GM23338 (cell line): ENCODE results near the gene OR1B1. TPM values are rescaled to one million over a fixed set of nuclear protein-coding genes. Genes with fewer than 3 reads are reported as not detected.

Source experiments
- ATAC-seq: fragments of 200-7000 bp; cut with Tn5 transposase; 3 replicates; pipeline ENCODE4 v1.9.1; 2020
- DNase-seq: peaks from one replicate; pipeline ENCODE4 v3.0.0-alpha.2; 2015; ENCODE audit warnings: low spot score
- H2AFZ ChIP-seq: fragments of 200-600 bp; sonication (generic); 2 replicates; pipeline ENCODE4 v1.8.0; 2016; ENCODE audit warnings: antibody characterized with exemption, mild to moderate bottlenecking, moderate library complexity
- H3F3A ChIP-seq: fragments of 200-600 bp; sonication (generic); replicated peaks from 2 replicates; pipeline ENCODE4 v1.8.0; 2017; ENCODE audit warnings: antibody characterized with exemption, mixed run types, low read depth
- H3K27ac ChIP-seq: fragments of 200-600 bp; sonication (generic); 2 replicates; pipeline ENCODE4 v1.6.1; 2016; ENCODE audit warnings: low read depth
- H3K27me3 ChIP-seq: fragments of 200-600 bp; sonication (generic); 2 replicates; pipeline ENCODE4 v1.8.0; 2016; ENCODE audit warnings: mild to moderate bottlenecking, mixed run types, moderate library complexity; ENCODE audit not compliant: insufficient read depth
- H3K36me3 ChIP-seq: fragments of 200-600 bp; sonication (generic); 2 replicates; pipeline ENCODE4 v1.8.0; 2016; ENCODE audit warnings: mild to moderate bottlenecking; ENCODE audit not compliant: insufficient read depth
- H3K4me1 ChIP-seq: fragments of 200-600 bp; sonication (generic); 2 replicates; pipeline ENCODE4 v1.8.0; 2016; ENCODE audit warnings: mild to moderate bottlenecking, moderate library complexity; ENCODE audit not compliant: insufficient read depth
- H3K4me2 ChIP-seq: fragments of 200-600 bp; sonication (generic); 2 replicates; pipeline ENCODE4 v1.7.1; 2017; ENCODE audit warnings: mixed run types
- H3K4me3 ChIP-seq: fragments of 200-600 bp; sonication (generic); 2 replicates; pipeline ENCODE4 v1.6.1; 2016; ENCODE audit warnings: mixed run types
- H3K79me2 ChIP-seq: fragments of 200-600 bp; sonication (generic); replicated peaks from 2 replicates; pipeline ENCODE4 v1.8.0; 2017; ENCODE audit warnings: mild to moderate bottlenecking; ENCODE audit not compliant: insufficient read depth
- H3K9me2 ChIP-seq: fragments of 200-600 bp; sonication (generic); 2 replicates; pipeline ENCODE4 v1.8.0; 2017; ENCODE audit not compliant: insufficient read depth
- H4K20me1 ChIP-seq: fragments of 200-600 bp; sonication (generic); replicated peaks from 2 replicates; pipeline ENCODE4 v1.8.0; 2017; ENCODE audit warnings: mild to moderate bottlenecking; ENCODE audit not compliant: insufficient read depth
- H3K27ac Mint-ChIP-seq: 2 replicates; pipeline ENCODE4 v1.8.0; 2020; ENCODE audit warnings: inconsistent platforms, mild to moderate bottlenecking, moderate library complexity, mixed read lengths
- H3K27me3 Mint-ChIP-seq: 3 replicates; pipeline ENCODE4 v1.8.0; 2022; ENCODE audit warnings: low read depth, mild to moderate bottlenecking, moderate library complexity, mixed read lengths, inconsistent platforms; ENCODE audit not compliant: insufficient read depth, poor library complexity
- H3K36me3 Mint-ChIP-seq: 3 replicates; pipeline ENCODE4 v1.8.0; 2021; ENCODE audit warnings: low read depth, mild to moderate bottlenecking, inconsistent platforms, moderate library complexity, mixed read lengths
- H3K4me1 Mint-ChIP-seq: 3 replicates; pipeline ENCODE4 v1.8.0; 2020; ENCODE audit warnings: mild to moderate bottlenecking, inconsistent platforms, mixed read lengths
- H3K4me3 Mint-ChIP-seq: 3 replicates; pipeline ENCODE4 v1.8.0; 2021; ENCODE audit warnings: moderate library complexity, mild to moderate bottlenecking, inconsistent platforms, mixed read lengths
- H3K9me3 Mint-ChIP-seq: 3 replicates; pipeline ENCODE4 v1.8.0; 2020; ENCODE audit warnings: moderate library complexity, mild to moderate bottlenecking, inconsistent platforms, mixed read lengths
- CREB1 ChIP-seq: fragments of 250-450 bp; sonication (Bioruptor Pico); IDR thresholded peaks from 2 replicates; pipeline ENCODE4 v1.5.0; 2020; ENCODE audit warnings: low read depth, mild to moderate bottlenecking, moderate library complexity
- CTCF ChIP-seq, 2 experiments: fragments of 200-600 bp in 1 of 2; sonication (generic) in 1 of 2; conservative IDR thresholded peaks; 2 replicates each; pipeline versions ENCODE4 v1.5.1 to v1.6.1; 2016 to 2017; ENCODE audit warnings: antibody characterized with exemption in 2 of 2, low read depth in 2 of 2, mild to moderate bottlenecking in 2 of 2, moderate library complexity in 1 of 2
- ETS1 ChIP-seq: IDR thresholded peaks from 2 replicates; pipeline ENCODE4 v1.6.1; 2016; ENCODE audit warnings: antibody characterized with exemption
- EZH2 ChIP-seq: fragments of 200-600 bp; sonication (generic); IDR thresholded peaks from one replicate; pipeline ENCODE4 v1.8.0; 2017; ENCODE audit warnings: antibody characterized with exemption, mild to moderate bottlenecking, low read depth; ENCODE audit not compliant: unreplicated experiment
- EZH2phosphoT487 ChIP-seq: fragments of 200-600 bp; sonication (generic); IDR thresholded peaks from one replicate; pipeline ENCODE4 v1.8.1; 2018; ENCODE audit warnings: antibody characterized with exemption; ENCODE audit not compliant: unreplicated experiment
- JUNB ChIP-seq: IDR thresholded peaks from one replicate; pipeline ENCODE4 v1.6.1; 2016; ENCODE audit warnings: antibody characterized with exemption; ENCODE audit not compliant: unreplicated experiment
- NANOG ChIP-seq: IDR thresholded peaks from 2 replicates; pipeline ENCODE4 v1.6.1; 2016; ENCODE audit warnings: antibody characterized with exemption, borderline replicate concordance
- POLR2AphosphoS5 ChIP-seq: IDR thresholded peaks from 2 replicates; pipeline ENCODE4 v1.6.1; 2016; ENCODE audit warnings: antibody characterized with exemption, low read depth
- REST ChIP-seq: IDR thresholded peaks from one replicate; pipeline ENCODE4 v1.6.1; 2018; ENCODE audit warnings: antibody characterized with exemption; ENCODE audit not compliant: unreplicated experiment
- STAT1 ChIP-seq: IDR thresholded peaks from one replicate; pipeline ENCODE4 v1.6.1; 2016; ENCODE audit warnings: antibody characterized with exemption; ENCODE audit not compliant: unreplicated experiment
- ZNF114 ChIP-seq: fragments of 250-450 bp; sonication (Bioruptor Pico); IDR thresholded peaks from 2 replicates; pipeline ENCODE4 v1.5.0; 2020; ENCODE audit warnings: mild to moderate bottlenecking, moderate library complexity
- ZNF331 ChIP-seq: fragments of 250-450 bp; sonication (Bioruptor Pico); IDR thresholded peaks from 2 replicates; pipeline ENCODE4 v1.5.0; 2020; ENCODE audit warnings: low read depth, mild to moderate bottlenecking, moderate library complexity
- polyA plus RNA-seq: library from polyadenylated mRNA; unstranded; fragments of >200 nt; fragmentation: Nextera tagmentation; extraction: Ambion mirVana; gene quantifications from 2 replicates; pipeline ENCODE4 v1.2.1, GENCODE V29; 2016
- total RNA-seq: library from RNA; depleted of rRNA; stranded (reverse); fragments of >200 nt; shearing (Covaris generic); gene quantifications from 2 replicates; pipeline ENCODE4 v1.2.3, GENCODE V29; 2014

The OR1B1 gene
- total and polyA plus RNA-seq, 2 experiments from 2014 or later = not detected

GRCh38 chr9:122684851-122685250, 27.4 kb upstream of the OR1B1 start:
- Mint-ChIP-seq H3K4me1 (no peaks in the 10 kb centered on the region), H3K27ac (no peak overlapping the region), H3K36me3 (peaks cover 9% of the 10 kb centered on the region; the same call in 2 of the 3 replicates), H3K9me3 (peaks cover 93% of the 10 kb centered on the region), H3K27me3 (no peaks in the 10 kb centered on the region), H3K4me3 (no peak overlapping the region)
- TF ChIP-seq STAT1 = no peak
- TF ChIP-seq NANOG = no peak
- no peak for TF ChIP-seq CTCF (conservative IDR thresholded peaks at IDR 0.05; ENCODE audit: low read depth in 2 of 2)
- TF ChIP-seq ZNF331 (CRISPR knock-in tag) = no peak
- TF ChIP-seq ZNF114 = no peak
- no peak for TF ChIP-seq ETS1
- TF ChIP-seq CREB1 (CRISPR knock-in tag) = no peak
- no peak for TF ChIP-seq POLR2AphosphoS5
- no peak for TF ChIP-seq JUNB
- no peak for TF ChIP-seq EZH2
- no peaks in the 10 kb centered on the region for H3F3A ChIP-seq
- no peak overlapping the region for H2AFZ ChIP-seq
- no peaks in the 10 kb centered on the region for H3K27me3 ChIP-seq
- no peak overlapping the region for H3K27ac ChIP-seq
- no peaks in the 10 kb centered on the region for H3K4me1 ChIP-seq
- H3K4me2 ChIP-seq = no peak overlapping the region
- H3K4me3 ChIP-seq = no peak overlapping the region
- no peak for ATAC-seq
- H3K9me2 ChIP-seq = no peaks in the 10 kb centered on the region
- no peaks in the 10 kb centered on the region for H3K36me3 ChIP-seq
- H3K79me2 ChIP-seq = no peaks in the 10 kb centered on the region
- H4K20me1 ChIP-seq = no peaks in the 10 kb centered on the region
- no peak for DNase-seq

- no peak overlapping the region for H3K4me2 ChIP-seq
- H3K27ac ChIP-seq = no peak overlapping the region
- no peak overlapping the region for H3K4me3 ChIP-seq
- no peaks in the 10 kb centered on the region for H3K79me2 ChIP-seq
- no peaks in the 10 kb centered on the region for H4K20me1 ChIP-seq
- H3K4me1 ChIP-seq = no peaks in the 10 kb centered on the region
- H3K9me2 ChIP-seq = no peaks in the 10 kb centered on the region
- Mint-ChIP-seq H3K4me3 (no peak overlapping the region), H3K27me3 (peaks cover 1% of the 10 kb centered on the region), H3K27ac (no peak overlapping the region), H3K36me3 (peaks cover 10% of the 10 kb centered on the region; the same call in 2 of the 3 replicates), H3K4me1 (no peaks in the 10 kb centered on the region), H3K9me3 (peaks cover 95% of the 10 kb centered on the region)
- H3F3A ChIP-seq = no peaks in the 10 kb centered on the region
- no peaks in the 10 kb centered on the region for H3K27me3 ChIP-seq
- H3K36me3 ChIP-seq = no peaks in the 10 kb centered on the region
- DNase-seq (no peak), ATAC-seq (no peak)
- no peak overlapping the region for H2AFZ ChIP-seq
- TF ChIP-seq EZH2 = no peak
- no peak for TF ChIP-seq ETS1
- TF ChIP-seq EZH2phosphoT487 = no peak
- no peak for TF ChIP-seq REST
- TF ChIP-seq JUNB = no peak
- no peak for TF ChIP-seq NANOG
- no peak for TF ChIP-seq ZNF114
- TF ChIP-seq ZNF331 (CRISPR knock-in tag) = no peak
- TF ChIP-seq STAT1 = no peak
Measured at GRCh38 chr9:122672481-122672880, 15.1 kb upstream of the OR1B1 start.
